IPS DF 4.7 (cell line): ENCODE measurements around the gene DMRT1.

Experiments used
- DNase-seq: peaks from one replicate; pipeline ENCODE4 v3.0.0-alpha.2; 2013; ENCODE audit warnings: low spot score; ENCODE audit errors: extremely low read depth

The DMRT1 gene

GRCh38 chr9:841371-842209 lies at the start of gene DMRT1:
Gene DMRT1 (plus strand): TSS chr9:841697. CDS start chr9:841839, 142 bp downstream.
- no peak for DNase-seq

DNA sequence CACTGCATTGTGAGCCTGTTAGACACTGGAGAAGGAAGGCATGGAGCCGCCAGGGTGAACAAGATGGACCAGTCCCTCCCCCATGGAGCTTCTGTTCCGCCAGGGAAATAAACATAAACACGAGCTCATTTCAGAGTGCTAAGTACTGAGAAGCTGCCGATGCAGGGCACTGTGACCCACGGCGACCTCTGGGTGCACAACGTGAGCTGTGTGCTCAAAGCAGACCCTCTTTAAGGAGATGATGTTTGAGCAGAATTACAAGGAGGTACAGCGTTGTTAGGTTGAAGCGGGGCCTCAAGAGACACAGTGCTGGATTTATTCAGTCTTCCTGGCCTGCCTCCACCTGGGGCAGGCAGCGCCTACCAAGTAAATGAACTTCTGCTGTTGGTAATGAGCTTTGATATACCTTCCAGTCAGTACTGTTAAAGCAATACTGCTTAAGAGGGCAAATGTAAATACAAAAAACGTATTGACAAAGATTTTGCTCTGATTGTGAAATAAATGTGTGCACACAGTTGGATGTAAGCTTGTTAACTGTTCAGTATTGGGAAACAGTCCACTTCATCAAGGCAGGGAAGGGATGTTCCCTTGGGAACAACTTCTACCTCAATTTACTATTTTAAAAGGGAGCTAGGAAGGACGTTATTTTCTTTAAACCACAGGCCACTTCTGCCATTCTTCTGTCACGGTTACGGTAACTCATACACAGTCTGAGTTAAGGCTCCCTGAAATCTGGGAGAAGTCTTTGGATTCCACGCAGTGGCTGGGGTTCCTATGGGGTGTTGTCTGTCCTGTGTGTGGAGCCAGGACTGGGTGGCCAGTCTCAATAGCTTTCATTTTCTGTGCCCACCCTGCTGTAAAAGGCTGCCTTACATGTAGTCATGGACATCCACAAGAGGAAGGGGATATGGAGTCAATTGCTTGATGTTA lies 48.9 kb upstream of the DMRT1 start:
- DNase-seq = no peak

DNA sequence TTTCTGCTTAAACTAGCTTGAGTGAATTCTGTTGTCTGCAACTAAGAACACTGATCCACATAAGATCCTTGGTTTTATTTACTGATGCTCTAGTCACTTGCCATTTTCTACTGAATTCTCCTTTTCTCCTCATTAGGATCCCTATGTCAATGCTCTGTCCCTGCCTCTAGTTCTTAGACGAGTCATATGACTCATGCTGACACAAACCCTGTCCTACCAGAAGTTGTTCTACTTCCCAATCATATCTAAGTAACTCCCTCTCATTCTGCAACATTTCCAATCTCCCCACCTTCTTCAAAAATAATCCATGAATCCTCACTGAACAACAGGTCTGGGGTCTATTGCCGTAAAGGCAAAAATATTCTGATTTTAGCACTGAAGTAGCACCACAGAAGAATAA lies 47.1 kb upstream of the DMRT1 start:
- DNase-seq = no peak

GRCh38 chr9:795869-796268 lies 45.6 kb upstream of the DMRT1 start:
- DNase-seq = no peak

GRCh38 chr9:800591-801150 lies 40.8 kb upstream of the DMRT1 start:
- DNase-seq = no peak

- DNase-seq = no peak
These were observed 40.0 kb upstream of the DMRT1 start for GRCh38 chr9:801399-802071.

DNA sequence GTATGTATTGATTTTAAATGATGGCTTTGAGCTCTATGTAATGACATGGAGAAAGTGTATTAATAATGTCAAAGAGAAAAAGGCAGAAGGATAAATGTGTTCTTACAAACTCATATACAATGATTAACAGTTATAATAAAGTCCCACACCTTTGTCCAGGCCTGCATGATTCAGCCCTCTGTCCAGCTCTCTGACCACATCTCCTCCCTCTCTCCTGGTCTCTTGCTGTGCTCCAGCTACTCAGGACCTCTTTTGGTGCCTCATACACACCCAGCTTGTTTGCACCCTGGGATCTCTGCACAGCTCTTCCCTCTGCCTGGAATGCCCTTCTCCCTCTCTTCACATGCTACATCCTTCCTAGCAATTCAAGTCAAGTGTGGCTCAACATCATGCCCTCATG lies 37.5 kb upstream of the DMRT1 start:
- DNase-seq = no peak

- no peak for DNase-seq
These were observed 36.3 kb upstream of the DMRT1 start for GRCh38 chr9:805151-805550.

- peak; percentile 28 for DNase-seq
These were observed 35.0 kb upstream of the DMRT1 start for GRCh38 chr9:806285-807156.

DNA sequence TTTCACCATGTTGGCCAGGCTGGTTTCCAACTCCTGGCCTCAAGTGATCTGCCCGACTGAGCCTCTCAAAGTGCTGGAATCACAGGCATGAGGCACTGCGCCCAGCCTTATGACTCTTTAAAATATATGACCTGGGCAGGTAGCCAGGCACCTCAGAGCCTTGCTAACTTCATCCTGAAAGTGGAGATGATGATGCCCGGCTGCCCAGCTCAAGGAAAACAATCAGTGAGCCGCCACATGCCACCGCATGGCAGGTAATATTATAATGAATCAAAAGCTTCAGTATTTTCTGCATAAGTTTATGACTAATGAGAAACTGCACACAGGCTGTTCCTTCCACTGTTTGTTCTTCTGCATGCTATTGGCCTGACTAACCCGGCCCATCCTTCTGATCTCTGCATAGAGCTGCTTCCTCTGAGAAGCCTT lies 30.4 kb upstream of the DMRT1 start:
- no peak for DNase-seq

DNA sequence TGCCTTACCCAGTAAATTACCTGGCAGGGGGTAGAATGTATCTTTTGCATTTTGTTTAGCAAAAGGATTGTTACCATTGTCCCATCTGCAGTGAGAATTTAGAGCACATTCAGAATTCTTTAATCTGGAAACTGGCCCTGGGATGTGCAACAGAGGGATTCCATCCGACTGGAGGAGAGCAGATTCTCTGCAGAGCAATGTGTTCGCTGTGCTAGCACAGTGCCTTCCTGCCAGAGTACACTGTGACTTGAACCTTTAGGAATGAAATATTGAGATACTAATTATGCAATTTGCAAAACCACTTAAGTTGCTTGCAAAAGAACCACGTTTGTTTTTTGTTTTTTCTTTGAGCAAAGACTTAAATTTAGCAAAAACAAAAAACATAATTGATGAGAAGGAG lies 22.5 kb upstream of the DMRT1 start:
- DNase-seq = no peak

DNA sequence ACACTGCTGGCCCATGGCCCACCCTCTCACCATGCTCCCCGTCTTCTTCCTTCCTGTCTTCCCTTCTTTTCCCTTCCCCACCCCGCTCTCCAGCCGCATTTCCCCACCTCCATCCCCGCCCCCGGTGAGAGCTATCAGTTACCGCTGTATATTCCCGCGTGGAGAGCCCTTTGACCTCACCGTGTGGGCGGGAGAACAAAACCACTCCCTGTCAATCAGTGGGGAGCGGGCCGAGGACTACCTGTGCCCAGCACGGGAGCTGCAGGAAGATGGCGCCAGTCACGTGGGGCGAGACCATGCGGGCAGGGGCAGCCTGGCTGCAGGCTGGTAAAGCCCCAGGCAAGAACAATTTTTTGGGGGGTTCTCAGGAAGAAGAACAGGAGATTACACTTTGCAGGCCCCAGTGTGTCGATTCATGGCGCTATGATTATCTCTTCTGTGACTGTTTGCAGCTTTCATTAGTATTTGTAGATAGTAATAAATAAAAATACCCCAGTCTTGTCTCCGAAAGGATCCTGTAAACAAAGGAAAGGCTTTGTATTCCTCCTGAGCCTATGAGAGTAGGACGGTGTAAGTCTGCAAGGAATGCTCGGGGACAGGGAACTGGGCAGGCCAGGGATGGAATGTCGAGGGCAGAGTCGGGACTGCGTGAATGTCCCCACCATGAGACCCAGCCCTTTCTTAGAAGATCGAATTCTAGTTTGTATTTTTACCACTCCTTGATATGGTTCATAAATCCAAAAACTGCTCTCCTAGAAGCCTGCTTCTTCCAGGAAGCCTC lies 14.8 kb upstream of the DMRT1 start:
- no peak for DNase-seq

- no peak for DNase-seq
These were observed 1.2 kb upstream of the DMRT1 start for GRCh38 chr9:840343-840742.

DNA sequence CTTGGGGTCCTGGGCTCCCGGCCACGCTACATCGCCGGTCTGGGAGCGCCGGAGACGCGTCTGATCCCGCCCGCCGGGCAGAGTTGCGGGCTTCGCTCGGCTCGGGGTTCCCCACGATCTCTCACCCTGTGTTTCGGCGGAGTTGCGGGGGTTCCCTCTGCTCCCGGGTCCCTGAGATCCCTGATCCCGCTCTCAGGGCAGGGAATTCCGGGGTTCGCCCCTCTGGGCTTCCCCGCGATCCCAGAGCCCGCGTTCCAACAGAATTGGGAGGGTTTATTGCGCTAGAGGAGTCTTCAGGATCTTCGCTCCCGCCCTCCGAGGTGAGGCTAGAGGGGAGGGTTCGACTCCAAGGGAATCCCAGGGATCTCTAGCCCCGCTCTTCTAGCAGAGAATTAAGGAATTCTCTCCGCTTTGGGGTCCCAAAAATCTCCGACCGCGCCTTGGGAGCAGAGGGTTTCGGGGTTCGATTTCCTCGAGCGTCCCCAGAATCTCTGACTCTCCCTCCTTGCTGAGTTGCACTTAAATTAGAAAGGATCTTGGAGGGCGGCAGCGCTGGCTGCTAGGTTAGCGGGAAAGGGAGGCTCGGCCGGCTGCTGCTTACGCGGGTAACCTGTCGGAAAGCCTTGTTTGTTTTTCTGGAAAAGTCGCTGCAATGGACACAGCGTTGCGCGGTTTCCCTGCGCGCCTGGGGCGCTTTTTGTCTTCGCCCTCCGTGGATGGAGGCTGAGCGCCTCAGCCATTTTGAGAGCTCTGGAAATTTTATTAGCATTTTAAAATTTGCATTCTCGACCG lies 1.3 kb downstream of the DMRT1 start:
- DNase-seq = no peak

- no peak for DNase-seq
These were observed 1.9 kb downstream of the DMRT1 start for GRCh38 chr9:843427-843785.

GRCh38 chr9:846852-847251 lies 5.4 kb downstream of the DMRT1 start:
- no peak for DNase-seq

GRCh38 chr9:847505-847904 lies 6.0 kb downstream of the DMRT1 start:
- no peak for DNase-seq

- DNase-seq = no peak
These were observed 7.9 kb downstream of the DMRT1 start for GRCh38 chr9:849431-849830.

GRCh38 chr9:852539-852938 lies 11.0 kb downstream of the DMRT1 start:
- DNase-seq = no peak
